H9 (cell line): ENCODE data around the gene CRABP1. TPM values are rescaled to one million over a fixed set of nuclear protein-coding genes. Genes with fewer than 3 reads are reported as not detected.
A peak's percentile ranks its signal among the peaks of the same experiment; 100 is the strongest.

Experiments
- DNase-seq: peaks from one replicate; pipeline ENCODE4 v3.0.0-alpha.2; 2017
- H2AFZ ChIP-seq: one replicate; pipeline ENCODE4 v1.6.1; 2013; ENCODE audit warnings: mild to moderate bottlenecking, low read length, control low read depth, moderate library complexity
- H2AK5ac ChIP-seq: 2 replicates; pipeline ENCODE4 v1.6.1; 2013; ENCODE audit warnings: low read length, control low read depth, mixed read lengths; ENCODE audit not compliant: insufficient read length
- H2BK120ac ChIP-seq: one replicate; pipeline ENCODE4 v1.6.1; 2013; ENCODE audit warnings: low read depth, mild to moderate bottlenecking, low read length, control low read depth, inconsistent platforms; ENCODE audit not compliant: poor library complexity, severe bottlenecking
- H2BK12ac ChIP-seq: 2 replicates; pipeline ENCODE4 v1.6.1; 2013; ENCODE audit warnings: low read length, control low read depth, mixed read lengths, low read depth; ENCODE audit not compliant: insufficient read length
- H2BK15ac ChIP-seq: 2 replicates; pipeline ENCODE4 v1.6.1; 2013; ENCODE audit warnings: low read depth, low read length, control low read depth
- H2BK20ac ChIP-seq: one replicate; pipeline ENCODE4 v1.6.1; 2013; ENCODE audit warnings: low read depth, mild to moderate bottlenecking, low read length, control low read depth, inconsistent platforms; ENCODE audit not compliant: poor library complexity, severe bottlenecking
- H2BK5ac ChIP-seq: 2 replicates; pipeline ENCODE4 v1.6.1; 2013; ENCODE audit warnings: low read length, control low read depth, mixed read lengths; ENCODE audit not compliant: insufficient read length
- H3K14ac ChIP-seq: 2 replicates; pipeline ENCODE4 v1.6.1; 2013; ENCODE audit warnings: low read length, control low read depth; ENCODE audit not compliant: insufficient read depth
- H3K18ac ChIP-seq: 2 replicates; pipeline ENCODE4 v1.6.1; 2013; ENCODE audit warnings: low read depth, mild to moderate bottlenecking, mixed read lengths, low read length, control low read depth; ENCODE audit not compliant: insufficient read length
- H3K23ac ChIP-seq: 2 replicates; pipeline ENCODE4 v1.6.1; 2013; ENCODE audit warnings: low read length, control low read depth, mixed read lengths, low read depth; ENCODE audit not compliant: insufficient read length
- H3K23me2 ChIP-seq: 2 replicates; pipeline ENCODE4 v1.6.1; 2013; ENCODE audit warnings: low read depth, mild to moderate bottlenecking, mixed read lengths, low read length, control low read depth; ENCODE audit not compliant: insufficient read length, poor library complexity, severe bottlenecking
- H3K27ac ChIP-seq: 2 replicates; pipeline ENCODE4 v1.5.1; 2013; ENCODE audit warnings: low read length, control low read depth, mixed read lengths, low read depth; ENCODE audit not compliant: insufficient read length
- H3K27me3 ChIP-seq: 2 replicates; pipeline ENCODE4 v1.6.1; 2013; ENCODE audit warnings: low read length, control low read depth, inconsistent platforms; ENCODE audit not compliant: insufficient read depth
- H3K4ac ChIP-seq: 2 replicates; pipeline ENCODE4 v1.6.1; 2013; ENCODE audit warnings: low read depth, mild to moderate bottlenecking, control low read depth, inconsistent platforms, low read length, moderate library complexity
- H3K4me1 ChIP-seq: 2 replicates; pipeline ENCODE4 v1.6.1; 2013; ENCODE audit warnings: low read length, control low read depth, inconsistent platforms; ENCODE audit not compliant: insufficient read depth
- H3K4me2 ChIP-seq: 2 replicates; pipeline ENCODE4 v1.6.1; 2013; ENCODE audit warnings: low read length, control low read depth, mixed read lengths; ENCODE audit not compliant: insufficient read length, insufficient read depth
- H3K56ac ChIP-seq: 2 replicates; pipeline ENCODE4 v1.6.1; 2013; ENCODE audit warnings: low read depth, mild to moderate bottlenecking, mixed read lengths, low read length, control low read depth; ENCODE audit not compliant: insufficient read length
- H3K79me1 ChIP-seq: 2 replicates; pipeline ENCODE4 v1.6.1; 2013; ENCODE audit warnings: low read depth, mild to moderate bottlenecking, moderate library complexity, low read length, control low read depth, inconsistent platforms; ENCODE audit not compliant: insufficient read depth, poor library complexity, severe bottlenecking
- H3K79me2 ChIP-seq: 2 replicates; pipeline ENCODE4 v1.6.1; 2013; ENCODE audit warnings: low read length, control low read depth, inconsistent platforms; ENCODE audit not compliant: insufficient read depth
- H3K9ac ChIP-seq: 2 replicates; pipeline ENCODE4 v1.6.1; 2013; ENCODE audit warnings: low read length, control low read depth, mixed read lengths; ENCODE audit not compliant: insufficient read length; ENCODE audit errors: extremely low read depth
- H3K9me3 ChIP-seq: one replicate; pipeline ENCODE4 v1.6.1; 2013; ENCODE audit warnings: low read depth, low read length, inconsistent platforms; ENCODE audit not compliant: control insufficient read depth
- H3T11ph ChIP-seq: one replicate; pipeline ENCODE4 v1.6.1; 2013; ENCODE audit warnings: mild to moderate bottlenecking, low read length, control low read depth, inconsistent platforms
- H4K20me1 ChIP-seq: one replicate; pipeline ENCODE4 v1.6.1; 2013; ENCODE audit not compliant: control insufficient read depth, insufficient read length, insufficient read depth
- H4K5ac ChIP-seq: 2 replicates; pipeline ENCODE4 v1.6.1; 2013; ENCODE audit warnings: low read depth, mild to moderate bottlenecking, mixed read lengths, low read length, control low read depth; ENCODE audit not compliant: insufficient read length
- H4K8ac ChIP-seq: replicated peaks from 2 replicates; pipeline ENCODE4 v1.6.1; 2013; ENCODE audit warnings: low read length, control low read depth, mixed read lengths, low read depth; ENCODE audit not compliant: insufficient read length
- H4K91ac ChIP-seq: 2 replicates; pipeline ENCODE4 v1.6.1; 2013; ENCODE audit warnings: low read depth, mild to moderate bottlenecking, moderate library complexity, mixed read lengths, low read length, control low read depth; ENCODE audit not compliant: insufficient read length
- H3K27ac Mint-ChIP-seq, 3 experiments: 2 replicates in 2 of 3; 3 replicates in 1 of 3; pipeline ENCODE4 v1.8.0; 2020 to 2021; ENCODE audit warnings: mixed read lengths in 3 of 3, mild to moderate bottlenecking in 1 of 3, moderate library complexity in 1 of 3
- H3K27me3 Mint-ChIP-seq: 2 replicates; pipeline ENCODE4 v1.8.0; 2021; ENCODE audit warnings: low read depth, mild to moderate bottlenecking, moderate library complexity, mixed read lengths
- H3K36me3 Mint-ChIP-seq, 3 experiments: 2 replicates in 2 of 3; 3 replicates in 1 of 3; pipeline ENCODE4 v1.8.0; 2020 to 2021; ENCODE audit warnings: low read depth in 3 of 3, mixed read lengths in 3 of 3; ENCODE audit not compliant: insufficient read depth in 1 of 3
- H3K4me1 Mint-ChIP-seq, 2 experiments: 2 replicates each; pipeline ENCODE4 v1.8.0; 2020; ENCODE audit warnings: mixed read lengths in 2 of 2
- H3K4me3 Mint-ChIP-seq, 2 experiments: 2 replicates in 1 of 2; 3 replicates in 1 of 2; pipeline ENCODE4 v1.8.0; 2020 to 2021; ENCODE audit warnings: mild to moderate bottlenecking in 2 of 2, mixed read lengths in 2 of 2, moderate library complexity in 1 of 2
- H3K9me3 Mint-ChIP-seq, 2 experiments: 2 replicates in 1 of 2; 3 replicates in 1 of 2; pipeline ENCODE4 v1.8.0; 2020; ENCODE audit warnings: mild to moderate bottlenecking in 2 of 2, mixed read lengths in 2 of 2, moderate library complexity in 1 of 2
- WGBS: extraction: QIAGEN DNeasy Blood & Tissue Kit; methylation state at CpG from one replicate; pipeline ENCODE4 v1.1.7; 2013; ENCODE audit warnings: missing lambda C conversion rate, low lambda C conversion rate, mixed read lengths; ENCODE audit not compliant: insufficient read length; ENCODE audit errors: extremely low coverage; 5-methylcytosine and 5-hydroxymethylcytosine counted together
- total RNA-seq: library from RNA; stranded (reverse); gene quantifications from 2 replicates; pipeline ENCODE4 v1.2.1, GENCODE V29; 2021
- TF ChIP-seq, protein P1 (sequence below): fragments of 200-600 bp; sonication (generic); conservative IDR thresholded peaks from 3 replicates; pipeline ENCODE4 v1.8.0; 2021; ENCODE audit warnings: antibody characterized with exemption, mild to moderate bottlenecking

Gene CRABP1
- total RNA-seq, 1 experiment from 2014 or later: 93.1 TPM

DNA sequence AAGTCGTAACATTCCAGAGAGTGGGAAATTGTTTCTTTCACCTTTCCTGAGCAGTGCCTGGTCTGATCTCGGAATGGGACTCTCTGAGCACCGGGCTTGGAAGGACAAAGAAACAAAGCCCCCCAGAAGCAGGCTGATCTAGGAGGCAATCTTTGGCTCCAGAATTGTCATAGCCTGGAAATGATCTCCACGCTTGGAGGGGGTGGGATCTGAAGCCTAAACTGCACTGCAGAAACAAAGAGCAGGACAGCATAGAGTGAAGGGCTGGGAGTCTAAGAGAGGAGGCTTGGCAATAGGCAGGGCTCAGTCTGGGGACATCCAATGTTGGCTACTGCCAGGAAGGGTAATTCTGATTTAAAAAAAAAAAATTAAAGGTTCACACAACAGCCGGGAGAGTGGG is 1.9 kb downstream of the CRABP1 start:
- Histone ChIP-seq H3K4me2 (peak overlapping the region; percentile 65), H3K79me1 (no peaks in the 10 kb centered on the region), H3K4ac (no peak overlapping the region), H4K5ac (no peak overlapping the region), H3K9ac (peak overlapping the region; percentile 6), H2AK5ac (no peak overlapping the region), H2BK12ac (no peak overlapping the region), H4K8ac (no peak overlapping the region), H3K56ac (no peak overlapping the region), H4K91ac (no peak overlapping the region), H3K23me2 (peaks cover 16% of the 10 kb centered on the region), H3K23ac (no peak overlapping the region), H3K27ac (no peak overlapping the region), H3K18ac (no peak overlapping the region), H2BK120ac (no peak overlapping the region), H2BK15ac (no peak overlapping the region), H3K4me1 (peaks cover 3% of the 10 kb centered on the region), H2AFZ (no peak overlapping the region), H4K20me1 (no peaks in the 10 kb centered on the region), H3T11ph (no peak overlapping the region), H3K9me3 (no peaks in the 10 kb centered on the region), H2BK5ac (no peak overlapping the region), H3K14ac (no peak overlapping the region), H2BK20ac (no peak overlapping the region), H3K79me2 (no peaks in the 10 kb centered on the region), H3K27me3 (peaks cover 7% of the 10 kb centered on the region)
- DNase-seq: no peak
- peaks cover 52% of the 10 kb centered on the region for H3K27me3 Mint-ChIP-seq
- H3K27ac Mint-ChIP-seq: no peak overlapping the region
- H3K36me3 Mint-ChIP-seq: peaks cover 9 to 42% (median 32%) of the 10 kb centered on the region in 3 experiments
- TF ChIP-seq, protein P1, sequence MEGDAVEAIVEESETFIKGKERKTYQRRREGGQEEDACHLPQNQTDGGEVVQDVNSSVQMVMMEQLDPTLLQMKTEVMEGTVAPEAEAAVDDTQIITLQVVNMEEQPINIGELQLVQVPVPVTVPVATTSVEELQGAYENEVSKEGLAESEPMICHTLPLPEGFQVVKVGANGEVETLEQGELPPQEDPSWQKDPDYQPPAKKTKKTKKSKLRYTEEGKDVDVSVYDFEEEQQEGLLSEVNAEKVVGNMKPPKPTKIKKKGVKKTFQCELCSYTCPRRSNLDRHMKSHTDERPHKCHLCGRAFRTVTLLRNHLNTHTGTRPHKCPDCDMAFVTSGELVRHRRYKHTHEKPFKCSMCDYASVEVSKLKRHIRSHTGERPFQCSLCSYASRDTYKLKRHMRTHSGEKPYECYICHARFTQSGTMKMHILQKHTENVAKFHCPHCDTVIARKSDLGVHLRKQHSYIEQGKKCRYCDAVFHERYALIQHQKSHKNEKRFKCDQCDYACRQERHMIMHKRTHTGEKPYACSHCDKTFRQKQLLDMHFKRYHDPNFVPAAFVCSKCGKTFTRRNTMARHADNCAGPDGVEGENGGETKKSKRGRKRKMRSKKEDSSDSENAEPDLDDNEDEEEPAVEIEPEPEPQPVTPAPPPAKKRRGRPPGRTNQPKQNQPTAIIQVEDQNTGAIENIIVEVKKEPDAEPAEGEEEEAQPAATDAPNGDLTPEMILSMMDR: no peak
- peak overlapping the region; percentile 68 to 87; a peak in 4 of 5 replicates for H3K4me3 Mint-ChIP-seq
- H3K9me3 Mint-ChIP-seq: no peaks in the 10 kb centered on the region
- H3K4me1 Mint-ChIP-seq: peaks cover 9 to 31% of the 10 kb centered on the region in 2 experiments
- WGBS: no CpG with 5 or more reads among the region's 5 CpGs
